ENCODE measurements around the gene PRKCH. TPM values are rescaled to one million over a fixed set of nuclear protein-coding genes. Genes with fewer than 3 reads are reported as not detected.

PRKCH gene
- total RNA-seq, 1 donor from 2014 or later = 8.4 TPM

GRCh38 chr14:61375218-61375617 is 53.8 kb downstream of the PRKCH start:
- no peak for DNase-seq (ENCODE audit: low read depth)
- Histone ChIP-seq H3K36me3 (ENCODE audit: control insufficient read depth, insufficient read depth, low read length) (no peaks in the 10 kb centered on the region), H3K4me3 (ENCODE audit: low read depth, low read length) (no peak overlapping the region), H3K27me3 (ENCODE audit: control insufficient read depth, insufficient read depth, low read length) (no peaks in the 10 kb centered on the region)
- TF ChIP-seq CTCF (IDR thresholded peaks at IDR 0.05; ENCODE audit: insufficient read depth, low read length, poor library complexity, severe bottlenecking) = no peak

- no peak for DNase-seq (ENCODE audit: low read depth)
- TF ChIP-seq CTCF (IDR thresholded peaks at IDR 0.05; ENCODE audit: insufficient read depth, low read length, poor library complexity, severe bottlenecking) = no peak
- Histone ChIP-seq H3K27me3 (ENCODE audit: control insufficient read depth, insufficient read depth, low read length) (no peaks in the 10 kb centered on the region), H3K4me3 (ENCODE audit: low read depth, low read length) (no peak overlapping the region), H3K36me3 (ENCODE audit: control insufficient read depth, insufficient read depth, low read length) (no peaks in the 10 kb centered on the region)
Observed at GRCh38 chr14:61376314-61376713, 54.9 kb downstream of the PRKCH start.

GRCh38 chr14:61377749-61378148 is 56.4 kb downstream of the PRKCH start:
- no peak for TF ChIP-seq CTCF (IDR thresholded peaks at IDR 0.05; ENCODE audit: insufficient read depth, low read length, poor library complexity, severe bottlenecking)
- H3K4me3 ChIP-seq (ENCODE audit: low read depth, low read length) = no peak overlapping the region
- no peaks in the 10 kb centered on the region for H3K36me3 ChIP-seq (ENCODE audit: control insufficient read depth, insufficient read depth, low read length)
- no peak for DNase-seq (ENCODE audit: low read depth)
- H3K27me3 ChIP-seq (ENCODE audit: control insufficient read depth, insufficient read depth, low read length) = no peaks in the 10 kb centered on the region

GRCh38 chr14:61379639-61380184 is 58.3 kb downstream of the PRKCH start:
- no peaks in the 10 kb centered on the region for H3K27me3 ChIP-seq (ENCODE audit: control insufficient read depth, insufficient read depth, low read length)
- H3K4me3 ChIP-seq (ENCODE audit: low read depth, low read length) = no peak overlapping the region
- no peak for DNase-seq (ENCODE audit: low read depth)
- no peaks in the 10 kb centered on the region for H3K36me3 ChIP-seq (ENCODE audit: control insufficient read depth, insufficient read depth, low read length)
- TF ChIP-seq CTCF (IDR thresholded peaks at IDR 0.05; ENCODE audit: insufficient read depth, low read length, poor library complexity, severe bottlenecking) = no peak

- Histone ChIP-seq H3K27me3 (ENCODE audit: control insufficient read depth, insufficient read depth, low read length) (no peaks in the 10 kb centered on the region), H3K4me3 (ENCODE audit: low read depth, low read length) (no peak overlapping the region), H3K36me3 (ENCODE audit: control insufficient read depth, insufficient read depth, low read length) (no peaks in the 10 kb centered on the region)
- DNase-seq (ENCODE audit: low read depth) = no peak
- no peak for TF ChIP-seq CTCF (IDR thresholded peaks at IDR 0.05; ENCODE audit: insufficient read depth, low read length, poor library complexity, severe bottlenecking)
Observed at GRCh38 chr14:61380984-61381383, 59.6 kb downstream of the PRKCH start.

GRCh38 chr14:61381553-61381952 is 60.2 kb downstream of the PRKCH start:
- no peak for TF ChIP-seq CTCF (IDR thresholded peaks at IDR 0.05; ENCODE audit: insufficient read depth, low read length, poor library complexity, severe bottlenecking)
- Histone ChIP-seq H3K27me3 (ENCODE audit: control insufficient read depth, insufficient read depth, low read length) (no peaks in the 10 kb centered on the region), H3K36me3 (ENCODE audit: control insufficient read depth, insufficient read depth, low read length) (no peaks in the 10 kb centered on the region), H3K4me3 (ENCODE audit: low read depth, low read length) (no peak overlapping the region)
- no peak for DNase-seq (ENCODE audit: low read depth)
